Limb (tissue), 2 donors: ENCODE data around the gene CCDC195.
A peak's percentile ranks its signal among the peaks of the same experiment; 100 is the strongest.
"Not testable (repeated sequence)": the region's sequence is repeated elsewhere in the genome, so short reads cannot be mapped to it uniquely, and the experiment has no call there.

Experiments
- DNase-seq, 2 donors: peaks; one replicate each; pipeline ENCODE4 v3.0.0-alpha.2; 2016; ENCODE audit errors: extremely low spot score in 2 of 2

Gene CCDC195

GRCh38 chr2:224691563-224691962 lies 24.6 kb downstream of the CCDC195 start:
- DNase-seq, result no peak

- DNase-seq, result no peak
Measured at GRCh38 chr2:224690868-224691267, 25.3 kb downstream of the CCDC195 start.

DNA sequence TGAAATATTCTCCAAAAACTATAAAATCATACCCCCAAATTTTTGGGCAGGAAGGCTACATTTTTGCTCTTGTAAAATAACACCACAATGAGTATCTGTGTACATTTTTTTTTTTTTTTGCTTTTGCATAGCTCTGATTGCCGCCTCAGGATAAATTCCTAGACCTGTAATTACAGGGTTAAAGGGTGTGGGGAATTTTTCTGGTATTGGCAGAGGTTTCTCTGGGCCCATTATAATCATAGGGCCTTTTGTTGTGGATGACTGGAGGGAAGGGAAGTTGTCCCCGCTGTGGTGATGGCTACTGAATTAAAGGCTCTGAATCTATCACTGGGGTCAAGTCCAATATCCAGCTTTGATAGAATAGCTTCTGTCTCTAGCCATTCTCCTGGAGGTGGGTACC lies 26.6 kb downstream of the CCDC195 start:
- DNase-seq, result no peak

DNA sequence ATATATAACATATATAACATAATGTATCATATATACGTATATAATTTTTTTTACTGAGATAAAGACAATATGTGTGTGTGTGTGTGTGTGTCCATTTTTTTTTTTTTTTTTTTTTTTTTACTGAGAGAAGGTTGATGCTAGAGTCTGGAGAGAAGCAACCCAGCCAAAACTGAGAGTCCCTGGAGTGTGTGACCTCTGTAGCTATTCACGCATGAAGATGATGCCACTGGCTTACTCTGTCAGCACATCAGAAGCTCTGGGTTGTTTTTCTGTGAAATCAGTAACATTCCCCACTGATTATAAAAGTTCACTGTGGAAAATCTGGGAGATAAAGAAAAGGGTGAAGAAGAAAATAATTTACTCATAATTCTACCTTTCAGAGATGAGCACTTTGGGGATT lies 27.2 kb downstream of the CCDC195 start:
- no peak for DNase-seq

GRCh38 chr2:224687156-224687555 lies 29.0 kb downstream of the CCDC195 start:
- DNase-seq, result no peak

GRCh38 chr2:224685121-224685520 lies 31.0 kb downstream of the CCDC195 start:
- no peak for DNase-seq

DNA sequence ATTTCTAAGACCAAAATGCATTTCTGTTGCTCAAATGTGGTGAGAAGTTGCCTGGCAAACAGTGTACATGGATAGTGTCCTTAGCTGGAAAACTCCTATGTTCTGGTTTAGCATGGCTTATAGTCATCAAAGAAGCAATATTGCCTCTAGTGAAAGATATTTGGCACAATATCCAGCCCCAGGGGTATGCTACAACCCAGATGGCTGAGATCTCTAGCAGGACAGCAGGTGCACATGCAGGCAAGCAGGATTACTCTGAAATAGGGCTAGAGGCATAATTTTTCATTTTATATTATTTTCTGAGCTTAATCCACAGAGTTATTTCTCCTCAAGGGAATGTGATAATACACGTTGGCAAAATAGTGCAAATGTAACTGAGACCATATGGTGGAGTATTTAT lies 34.0 kb downstream of the CCDC195 start:
- peak; percentile 37 to 45 for DNase-seq

DNA sequence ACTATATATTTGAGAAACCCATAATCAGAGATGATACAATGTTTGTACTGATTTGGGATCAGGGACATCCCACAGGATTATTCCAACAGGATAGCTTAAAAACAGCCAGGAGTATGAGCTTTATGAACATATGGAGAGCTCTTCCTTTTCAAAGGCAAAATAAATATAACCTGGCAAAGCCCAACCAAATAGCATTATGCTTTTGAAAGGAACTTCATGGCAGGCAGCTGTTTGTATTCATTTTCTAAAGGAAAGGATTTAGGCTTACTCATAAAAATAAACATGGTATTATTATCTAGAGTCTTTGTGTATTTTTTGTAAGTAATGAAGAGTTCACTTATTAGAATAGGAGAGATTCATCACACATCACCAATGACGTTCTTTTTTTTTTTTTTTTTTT lies 44.4 kb downstream of the CCDC195 start:
- DNase-seq, result no peak

DNA sequence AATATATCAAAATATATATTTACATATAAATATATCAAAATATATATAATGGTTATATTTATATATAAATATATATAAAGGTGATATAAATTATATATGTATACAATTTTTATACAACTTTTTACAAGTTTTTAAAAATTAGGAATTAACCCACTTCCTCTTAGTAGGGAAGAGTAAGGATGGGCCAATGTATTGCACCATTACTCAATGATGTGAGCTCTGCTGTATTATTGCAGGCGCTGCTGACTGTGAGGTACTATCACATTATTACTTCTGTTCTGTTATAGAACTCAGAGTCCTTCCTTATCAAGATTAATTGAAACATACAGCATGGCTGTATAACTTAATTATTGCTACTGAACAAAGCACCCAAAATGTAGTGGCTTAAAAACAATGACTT lies 46.0 kb downstream of the CCDC195 start:
- DNase-seq, result no peak

GRCh38 chr2:224669449-224669848 lies 46.7 kb downstream of the CCDC195 start:
- DNase-seq, result no peak

DNA sequence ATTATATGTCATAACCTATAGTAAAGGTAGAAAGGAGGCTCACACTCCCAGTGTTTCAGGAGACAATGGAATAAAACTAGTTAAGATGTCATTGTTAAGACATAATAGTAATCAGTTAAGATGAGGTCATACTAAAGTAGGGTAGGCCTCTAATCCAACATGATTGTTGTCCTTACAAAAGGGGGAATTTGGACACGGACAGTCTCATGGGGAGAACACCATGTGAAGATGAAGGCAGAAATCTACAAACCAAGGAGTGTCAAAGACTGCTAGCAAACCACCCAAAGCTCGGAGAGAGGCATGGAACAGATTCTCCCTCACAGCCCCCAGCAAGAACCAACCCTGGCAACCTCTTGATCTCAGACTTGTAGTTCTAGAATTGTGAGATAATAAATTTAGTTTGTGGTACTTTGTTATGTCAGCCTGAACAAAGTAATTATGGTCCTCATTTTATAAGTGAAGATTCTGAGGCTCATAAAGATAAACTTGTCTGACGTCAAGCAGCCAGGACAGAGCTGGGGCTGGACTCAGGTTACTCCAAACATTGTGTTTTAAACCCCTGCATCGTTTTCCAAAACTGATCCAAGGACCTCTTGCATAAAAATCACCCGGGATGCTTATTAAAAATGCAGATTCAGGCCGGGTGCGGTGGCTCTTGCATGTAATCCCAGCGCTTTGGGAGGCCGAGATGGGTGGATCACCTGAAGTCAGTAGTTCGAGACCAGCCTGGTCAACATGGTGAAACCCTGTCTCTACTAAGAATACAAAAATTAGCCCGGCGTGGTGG lies 47.8 kb downstream of the CCDC195 start:
- no peak for DNase-seq

GRCh38 chr2:224666951-224667553 lies 49.1 kb downstream of the CCDC195 start:
- DNase-seq, result no peak

- not testable (repeated sequence) for DNase-seq
Measured at GRCh38 chr2:224663322-224663721, 52.8 kb downstream of the CCDC195 start.

- DNase-seq, result not testable (repeated sequence)
Measured at GRCh38 chr2:224661708-224662107, 54.5 kb downstream of the CCDC195 start.

DNA sequence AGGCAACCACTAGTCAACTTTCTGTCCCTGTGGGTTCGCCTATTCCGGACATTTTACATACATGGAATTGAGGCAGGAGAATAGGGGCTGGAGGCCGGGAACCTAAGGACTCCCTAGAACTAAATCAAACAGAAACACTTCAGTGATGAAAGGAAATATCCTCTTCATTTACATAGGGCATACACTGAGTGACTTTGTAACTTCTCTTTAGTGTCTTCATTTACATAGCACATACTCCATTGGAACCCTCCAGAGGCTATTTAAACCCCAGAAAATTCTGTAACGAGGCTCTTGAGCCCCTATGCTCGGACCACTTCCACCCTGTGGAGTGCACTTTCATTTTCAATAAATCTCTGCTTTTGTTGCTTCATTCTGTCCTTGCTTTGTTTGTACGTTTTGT lies 56.5 kb downstream of the CCDC195 start:
- DNase-seq, result no peak

GRCh38 chr2:224658780-224659405 lies 57.3 kb downstream of the CCDC195 start:
- no peak for DNase-seq

- no peak for DNase-seq
Measured at GRCh38 chr2:224657349-224657748, 58.8 kb downstream of the CCDC195 start.

GRCh38 chr2:224655006-224655537 lies 61.1 kb downstream of the CCDC195 start:
- no peak for DNase-seq
